ENCODE results near the gene HNRNPLL.
"Not testable (repeated sequence)": the region's sequence is repeated elsewhere in the genome, so short reads cannot be mapped to it uniquely, and the experiment has no call there.

Gene HNRNPLL

DNA sequence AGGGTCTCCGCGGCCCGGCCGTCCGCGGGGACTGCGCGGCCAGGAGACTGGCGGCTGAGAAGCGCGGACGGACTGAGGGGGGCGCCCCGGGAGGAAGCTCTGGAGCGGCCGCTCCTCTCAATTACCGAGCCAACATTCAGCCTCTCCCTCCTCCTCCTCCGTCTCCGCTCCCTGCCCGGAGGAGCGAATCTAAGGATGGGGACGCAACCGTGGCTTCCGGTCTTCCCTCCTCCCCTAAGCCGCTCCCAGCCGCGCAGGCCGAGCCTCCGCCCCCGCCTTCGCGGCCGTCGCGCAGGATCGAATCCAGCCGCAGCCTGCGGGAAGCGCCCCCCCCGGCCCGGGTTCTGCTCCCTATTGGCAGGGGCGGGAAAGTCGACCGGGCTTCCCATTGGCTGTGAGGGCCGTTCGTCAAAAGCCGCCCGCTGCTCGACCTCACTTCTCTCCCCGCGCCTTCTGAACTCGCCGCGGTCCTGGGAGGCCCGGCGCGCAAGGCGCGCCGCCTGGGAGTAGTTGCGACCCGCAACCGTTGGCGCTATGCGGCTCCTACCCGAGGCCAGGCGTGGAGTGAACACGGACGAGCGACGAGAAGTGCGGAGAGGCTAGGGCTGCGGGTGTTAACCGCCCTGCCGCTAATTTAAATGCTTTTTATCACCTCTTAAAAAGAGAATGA is at the start of gene HNRNPLL:
Gene HNRNPLL (minus strand): TSS at position 197 of the 670 bp plus-strand sequence. CDS start 302 bp downstream, outside the sequence.
- DNase-seq = peak; percentile 97

DNA sequence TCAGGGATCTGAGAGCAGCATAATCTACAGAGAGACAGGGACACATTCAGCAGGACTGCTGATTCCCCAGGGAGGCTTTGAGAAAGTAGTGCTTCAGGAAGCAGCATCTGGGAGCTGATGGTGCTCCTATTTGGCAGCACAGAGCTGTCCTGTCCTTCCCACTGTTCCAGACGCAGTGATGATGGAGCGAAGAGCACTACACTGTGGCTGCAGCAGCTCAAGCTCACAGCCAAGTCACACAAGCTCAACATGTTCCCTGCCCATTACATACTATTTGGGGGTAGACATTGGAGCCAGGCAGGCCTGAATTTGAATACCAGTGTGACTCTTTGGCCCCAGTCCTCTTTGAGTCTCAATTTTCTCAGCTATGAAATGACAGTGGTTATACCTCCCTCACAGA is 48.0 kb upstream of the HNRNPLL start:
- DNase-seq = no peak

DNA sequence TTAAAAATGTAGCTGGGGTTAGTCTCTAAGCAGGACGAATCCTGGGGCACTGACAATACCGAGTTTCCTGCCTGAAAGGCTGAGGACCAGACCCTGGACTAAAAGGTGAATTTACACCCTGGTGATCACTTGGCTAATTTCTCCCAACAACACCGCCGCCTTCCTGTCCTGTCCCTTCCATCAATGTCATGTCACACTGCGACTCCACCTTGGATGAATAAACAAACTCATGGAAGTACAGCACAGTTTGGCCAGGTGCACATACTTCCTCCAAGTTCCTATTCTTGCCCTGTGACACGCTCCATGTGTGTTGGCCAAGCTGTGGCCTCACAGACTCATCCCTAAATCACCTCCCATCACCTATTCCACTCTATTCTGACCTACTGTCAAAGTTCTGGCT is 47.3 kb upstream of the HNRNPLL start:
- DNase-seq = no peak

DNA sequence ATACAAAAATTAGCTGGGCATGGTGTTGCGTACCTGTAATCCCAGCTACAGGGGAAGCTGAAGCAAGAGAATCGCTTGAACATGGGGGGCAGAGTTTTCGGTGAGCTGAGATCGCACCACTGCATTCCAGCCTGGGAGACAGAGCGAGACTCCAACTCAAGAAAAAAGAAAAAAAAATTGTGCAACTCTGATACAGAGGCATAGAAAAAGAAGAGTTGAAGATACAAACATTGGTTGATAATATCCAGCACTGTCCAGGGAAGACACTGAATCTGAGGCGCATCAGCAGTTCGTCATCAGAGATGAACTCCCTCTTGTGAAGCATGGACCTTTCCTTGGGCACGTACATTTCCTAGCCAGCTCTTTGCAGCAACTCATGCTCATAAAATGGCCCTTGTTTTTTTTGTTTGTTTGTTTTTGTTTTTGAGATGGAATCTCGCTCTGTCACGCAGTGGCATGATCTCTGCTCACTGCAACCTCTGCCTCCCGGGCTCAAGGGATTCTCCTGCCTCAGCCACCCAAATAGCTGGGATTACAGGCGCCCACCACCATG is 46.5 kb upstream of the HNRNPLL start:
- no peak for DNase-seq

DNA sequence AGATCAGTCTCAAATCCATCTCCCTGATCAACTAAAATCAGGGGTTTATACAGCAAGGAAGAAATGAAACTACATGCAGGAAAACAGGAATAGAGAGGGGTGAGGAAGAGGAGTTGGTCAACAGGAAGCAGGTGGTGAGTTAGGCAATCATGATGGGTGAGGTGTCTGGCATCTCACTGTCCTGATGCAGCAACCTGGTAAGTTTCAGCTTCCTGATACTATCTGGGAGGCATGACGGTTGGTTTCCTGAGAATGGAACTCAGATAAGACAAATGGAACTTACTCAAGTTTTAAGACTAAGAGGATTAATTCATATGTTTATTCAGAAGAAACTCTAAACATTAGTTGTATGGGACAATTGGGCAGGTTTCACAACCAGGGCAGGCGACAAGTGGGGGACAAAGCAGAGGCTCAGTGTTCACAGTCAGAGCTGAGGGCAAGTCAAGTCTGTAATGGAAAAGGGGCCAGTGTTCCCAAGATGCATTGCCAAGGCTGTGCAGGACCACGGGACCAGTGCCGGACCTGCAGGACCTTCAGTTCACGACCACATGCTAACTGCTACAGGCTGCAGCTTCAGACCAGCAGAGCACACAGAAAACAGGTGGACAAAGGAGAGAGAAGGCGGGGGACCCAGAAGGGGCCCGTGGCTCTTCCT is 45.5 kb upstream of the HNRNPLL start:
- DNase-seq = no peak

DNA sequence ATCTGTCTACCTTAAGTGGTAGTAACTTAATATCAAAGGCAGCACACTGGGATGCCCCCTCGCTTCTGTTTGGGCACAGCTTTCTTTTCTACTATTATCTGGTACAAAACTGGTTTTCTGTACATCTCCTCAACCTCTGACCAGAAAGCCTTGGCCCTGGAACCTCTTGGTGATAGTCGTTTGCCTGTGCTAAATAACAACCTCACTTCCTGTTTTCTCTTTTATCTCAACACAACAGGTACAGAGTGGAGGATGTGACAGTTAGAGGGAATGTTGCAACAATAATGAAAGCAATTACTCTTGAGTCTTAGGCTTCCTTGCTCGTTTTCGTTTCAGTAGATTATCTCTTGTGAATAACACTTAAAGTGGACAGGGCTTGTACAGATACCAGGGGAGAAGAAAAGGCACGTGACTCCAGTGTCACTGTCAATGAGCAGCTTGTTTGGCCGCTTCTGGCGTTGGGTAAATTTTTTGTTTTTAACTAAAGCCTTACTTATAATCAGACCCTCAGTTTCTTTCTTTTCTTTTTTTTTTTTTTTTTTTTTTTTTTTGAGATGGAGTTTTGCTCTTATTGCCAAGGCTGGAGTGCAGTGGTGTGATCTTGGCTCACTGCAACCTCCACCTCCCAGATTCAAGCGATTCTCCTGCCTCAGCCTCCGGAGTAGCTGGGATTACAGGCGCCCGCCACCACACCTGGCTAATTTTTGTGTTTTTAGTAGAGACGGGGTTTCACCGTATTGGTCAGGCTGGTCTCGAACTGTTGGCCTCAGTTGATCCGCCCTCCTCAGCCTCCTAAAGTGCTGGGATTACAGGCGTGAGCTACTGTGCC is 41.2 kb upstream of the HNRNPLL start:
- not testable (repeated sequence) for DNase-seq

DNA sequence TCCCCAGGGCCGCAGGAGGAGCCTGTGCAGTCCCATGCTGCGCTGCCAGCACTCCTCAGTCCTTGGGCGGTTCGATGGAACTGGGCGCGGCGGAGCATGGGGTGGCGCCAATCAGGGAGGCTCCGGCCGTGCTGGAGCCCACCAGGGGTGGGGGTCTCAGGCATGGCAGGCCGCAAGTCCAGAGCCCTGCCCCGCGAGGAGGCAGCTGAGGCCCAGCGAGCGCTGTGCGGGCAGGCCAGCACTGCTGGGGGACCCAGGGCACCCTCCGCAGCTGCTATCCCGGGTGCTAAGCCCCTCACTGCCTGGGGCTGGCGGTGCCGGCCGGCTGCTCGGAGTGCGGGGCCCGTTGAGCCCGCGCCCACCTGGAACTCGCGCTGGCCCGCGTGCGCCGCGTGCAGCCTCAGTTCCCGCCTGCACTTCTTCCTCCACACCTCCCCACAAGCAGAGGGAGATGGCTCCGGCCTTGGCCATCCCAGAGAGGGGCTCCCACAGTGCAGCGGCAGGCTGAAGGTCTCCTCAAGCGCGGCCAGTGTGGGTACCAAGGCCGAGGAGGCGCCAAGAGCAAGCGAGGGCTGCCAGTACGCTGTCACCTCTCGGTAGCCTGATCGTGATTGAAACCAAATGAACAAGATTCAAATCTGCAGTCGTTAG is 40.4 kb upstream of the HNRNPLL start:
- no peak for DNase-seq

DNA sequence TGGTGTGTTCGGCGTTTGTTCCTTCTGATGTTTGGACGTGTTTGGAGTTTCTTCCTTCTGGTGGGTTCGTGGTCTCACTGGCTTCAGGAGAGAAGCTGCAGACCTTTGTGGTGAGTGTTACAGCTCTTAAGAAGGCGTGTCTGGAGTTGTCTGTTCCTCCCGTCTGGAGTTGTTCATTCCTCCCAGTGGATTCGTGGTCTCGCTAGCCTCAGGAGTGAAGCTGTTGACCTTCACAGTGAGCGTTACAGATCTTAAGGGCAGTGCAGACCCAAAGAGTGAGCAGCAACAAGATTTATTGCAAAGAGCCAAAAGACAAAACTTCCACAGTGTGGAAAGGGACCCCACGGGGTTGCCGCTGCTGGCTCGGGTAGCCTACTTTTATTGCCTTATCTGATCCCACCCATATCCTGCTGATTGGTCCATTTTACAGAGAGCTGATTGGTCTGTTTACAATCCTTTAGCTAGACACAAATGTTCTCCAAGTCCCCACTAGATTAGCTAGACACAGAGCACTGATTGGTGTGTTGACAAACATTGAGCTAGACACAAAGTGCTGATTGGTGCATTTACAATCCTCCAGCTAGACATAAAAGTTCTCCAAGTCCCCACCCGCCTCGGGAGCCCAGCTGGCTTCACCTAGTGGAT is 39.8 kb upstream of the HNRNPLL start:
- not testable (repeated sequence) for DNase-seq

DNA sequence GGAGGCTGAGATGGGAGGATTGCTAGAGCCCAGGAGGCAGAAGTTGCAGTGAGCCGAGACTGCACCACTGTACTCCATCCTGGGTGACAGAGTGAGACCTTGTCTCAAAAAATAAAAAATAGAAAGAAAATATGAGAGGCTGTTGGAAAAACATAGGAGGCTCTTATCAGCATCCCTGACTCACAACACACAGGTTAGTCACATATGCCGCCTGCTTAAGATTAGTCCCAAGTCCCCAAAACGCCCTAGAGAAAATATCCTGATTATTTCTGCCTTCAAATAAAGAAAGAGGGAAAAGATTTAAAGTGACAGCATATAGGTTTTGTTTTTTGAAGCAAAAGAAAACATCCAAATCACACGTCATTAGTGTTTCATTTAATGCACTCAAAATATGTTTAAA is 33.3 kb upstream of the HNRNPLL start:
- DNase-seq = no peak

DNA sequence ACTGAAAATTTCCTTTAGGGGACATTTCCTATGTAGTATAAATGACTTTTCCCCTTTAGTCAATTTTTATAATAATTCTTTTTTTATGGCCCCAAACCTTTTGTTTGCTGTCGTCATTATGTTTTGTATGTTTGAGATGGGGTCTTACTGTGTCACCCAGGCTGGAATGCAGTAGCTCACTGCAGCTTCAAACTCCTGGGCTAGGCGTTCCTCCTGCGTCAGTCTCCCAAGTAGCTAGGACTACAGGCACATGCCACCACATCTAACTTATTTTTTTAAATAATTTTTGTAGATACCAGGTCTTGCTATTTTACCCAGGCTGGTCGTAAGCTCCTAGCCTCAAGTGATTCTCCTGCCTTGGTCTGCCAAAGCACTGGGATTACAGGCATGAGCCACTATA is 32.4 kb upstream of the HNRNPLL start:
- no peak for DNase-seq

DNA sequence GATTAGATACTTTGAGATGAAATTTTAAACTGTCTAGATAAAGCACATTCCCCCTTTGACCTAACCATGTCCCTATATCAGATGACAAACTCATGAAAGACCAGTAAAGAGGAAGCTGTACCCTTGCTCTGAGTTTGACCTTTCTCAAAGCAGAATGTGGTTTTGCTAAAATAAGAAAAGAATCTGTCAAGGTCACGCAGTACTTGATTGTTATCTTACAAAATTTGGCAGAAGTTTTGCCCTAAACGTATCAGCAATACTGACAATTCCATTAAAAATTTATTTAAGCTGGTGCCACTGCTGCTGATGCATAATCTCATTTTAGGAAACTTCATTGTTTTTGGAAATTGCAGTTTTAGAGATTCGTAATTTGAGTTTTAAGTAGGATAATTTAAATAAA is 32.0 kb upstream of the HNRNPLL start:
- no peak for DNase-seq

DNA sequence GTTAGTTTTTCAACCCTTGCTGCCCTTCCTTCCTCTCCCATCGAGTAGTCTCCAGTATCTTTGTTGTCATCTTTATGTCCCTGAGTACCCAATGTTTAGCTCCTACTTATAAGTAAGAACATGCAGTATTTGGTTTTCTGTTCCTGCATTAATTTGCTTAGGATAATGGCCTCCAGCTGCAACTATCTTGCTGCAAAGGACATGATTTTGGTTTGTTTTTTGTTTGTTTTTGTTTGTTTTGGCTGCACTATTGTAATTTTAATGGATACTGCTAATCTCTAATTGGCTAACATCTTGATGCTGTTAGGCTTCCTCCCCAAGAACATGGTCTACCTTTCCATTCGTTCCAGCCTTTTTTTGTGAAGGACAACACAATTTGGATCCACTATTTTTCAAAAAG is 31.2 kb upstream of the HNRNPLL start:
- DNase-seq = no peak

DNA sequence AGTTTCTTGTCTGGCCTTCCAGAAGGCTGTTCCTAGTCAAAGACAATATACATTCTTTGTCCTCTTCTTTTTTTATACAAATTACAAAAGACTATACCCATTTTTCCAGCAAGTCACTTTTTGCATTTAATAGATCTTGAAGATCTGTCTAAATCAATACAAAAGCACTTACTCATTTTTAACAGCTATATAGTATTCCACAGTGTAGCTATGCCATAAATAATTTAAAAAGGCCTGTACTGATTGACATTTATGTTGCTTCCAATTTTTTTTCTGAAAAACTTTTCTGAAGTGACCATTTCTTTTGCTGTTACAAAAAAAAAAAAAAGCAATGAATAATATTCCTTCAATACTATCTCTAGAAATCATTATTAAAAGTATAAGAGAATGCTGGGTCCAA is 30.3 kb upstream of the HNRNPLL start:
- no peak for DNase-seq

DNA sequence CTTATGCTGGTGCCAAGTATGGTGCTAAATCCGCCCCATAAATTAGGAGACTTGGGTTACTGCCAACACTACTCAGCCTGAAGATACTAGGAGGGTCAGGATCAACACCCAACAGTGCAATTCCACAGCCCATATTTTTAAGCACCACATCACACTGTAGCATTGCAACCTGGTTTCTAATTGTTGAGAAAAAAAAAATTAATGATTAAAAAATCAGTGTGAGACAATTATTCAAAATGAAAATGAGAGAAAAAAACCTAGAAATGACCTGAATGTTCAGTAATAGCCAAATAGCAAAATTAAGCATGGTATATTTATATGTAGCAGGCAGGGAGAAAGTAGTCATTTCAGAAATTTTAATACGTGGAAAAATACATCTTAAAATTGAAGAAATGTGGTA is 29.2 kb upstream of the HNRNPLL start:
- DNase-seq = no peak

DNA sequence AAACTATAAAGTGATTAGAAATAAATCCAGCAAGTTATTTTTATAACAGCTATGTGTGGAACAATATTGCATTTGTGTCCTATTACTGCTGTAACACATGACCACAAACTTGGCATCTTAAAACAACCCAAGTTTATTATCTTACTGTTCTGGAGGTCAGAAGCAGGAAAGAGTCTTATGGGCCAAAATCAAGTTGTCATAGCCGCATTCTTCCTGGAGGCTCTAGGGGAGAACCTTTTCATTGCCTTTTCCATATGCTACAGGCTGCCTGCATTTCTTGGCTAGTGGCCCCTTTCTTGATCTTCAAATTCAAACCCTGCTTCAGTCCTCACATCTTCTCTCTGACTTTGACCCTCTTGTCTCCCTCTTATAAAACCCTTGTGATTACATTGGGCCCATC is 27.0 kb upstream of the HNRNPLL start:
- no peak for DNase-seq

DNA sequence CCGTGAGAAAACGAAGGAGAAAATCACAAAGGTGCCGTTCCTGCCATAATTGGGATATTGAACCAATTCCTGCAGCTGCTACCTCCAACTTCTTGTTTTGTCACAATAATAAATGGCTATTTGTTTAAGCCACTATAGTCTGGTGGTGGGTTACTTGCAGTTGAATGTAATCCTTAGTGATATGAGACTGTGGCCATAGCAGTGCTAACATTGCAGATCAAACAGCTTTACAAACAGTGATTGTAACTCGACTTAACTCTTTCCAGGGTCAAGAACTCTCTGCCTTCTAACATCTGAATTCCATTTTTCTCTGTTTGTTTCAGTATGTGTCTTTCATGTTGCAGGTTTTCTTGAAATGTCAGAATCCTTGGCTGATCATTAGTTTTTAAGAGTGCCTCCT is 24.7 kb upstream of the HNRNPLL start:
- no peak for DNase-seq

DNA sequence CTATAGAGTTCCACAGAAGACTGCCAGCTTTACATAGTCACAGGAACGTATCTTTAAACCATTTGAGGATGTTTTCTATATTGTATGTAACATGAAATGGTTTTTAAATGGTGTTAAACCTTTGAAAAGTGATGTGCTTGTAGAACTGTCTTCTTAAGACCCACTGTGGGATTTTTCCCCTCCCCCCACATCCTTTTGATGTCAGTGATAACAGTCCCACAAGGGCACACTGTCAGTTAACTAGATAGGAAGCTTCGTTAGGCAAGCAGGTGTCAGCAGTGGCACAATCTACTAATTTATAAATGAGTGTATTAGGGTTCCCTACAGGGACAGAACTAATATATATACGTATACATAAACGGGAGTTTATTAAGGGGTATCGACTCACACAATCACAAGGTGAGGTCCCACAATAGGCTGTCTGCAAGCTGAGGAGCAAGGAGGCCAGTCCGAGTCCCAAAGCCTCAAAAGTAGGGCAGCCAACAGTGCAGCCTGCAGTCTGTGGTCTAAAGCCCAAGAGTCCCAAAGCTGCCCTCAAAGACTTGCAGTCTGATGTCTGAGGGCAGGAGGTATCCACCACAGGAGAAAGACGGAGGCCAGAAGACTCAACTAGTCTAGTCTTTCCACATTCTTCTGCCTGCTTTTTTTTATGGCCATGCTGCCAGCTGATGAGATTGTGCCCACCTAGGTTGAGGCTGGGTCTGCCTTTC is 23.8 kb upstream of the HNRNPLL start:
- DNase-seq = no peak

DNA sequence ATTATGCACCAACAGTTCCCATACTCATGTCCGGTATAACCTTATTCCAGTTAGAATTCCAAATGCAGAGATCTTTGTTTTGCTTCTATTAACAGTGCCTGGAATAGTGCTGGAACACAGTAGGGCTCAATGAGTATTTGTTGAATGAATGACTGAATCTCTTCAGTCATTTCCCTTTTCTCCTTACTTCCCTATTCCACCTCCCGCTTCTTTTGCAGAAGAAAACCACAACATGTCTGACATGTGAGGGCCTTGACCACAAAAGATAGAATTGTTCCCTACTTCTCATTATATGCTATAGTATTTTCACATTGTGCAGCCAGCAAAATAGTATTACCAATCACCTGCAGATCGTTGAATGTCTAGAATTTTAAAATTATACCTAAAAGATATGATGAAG is 19.5 kb upstream of the HNRNPLL start:
- DNase-seq = no peak

DNA sequence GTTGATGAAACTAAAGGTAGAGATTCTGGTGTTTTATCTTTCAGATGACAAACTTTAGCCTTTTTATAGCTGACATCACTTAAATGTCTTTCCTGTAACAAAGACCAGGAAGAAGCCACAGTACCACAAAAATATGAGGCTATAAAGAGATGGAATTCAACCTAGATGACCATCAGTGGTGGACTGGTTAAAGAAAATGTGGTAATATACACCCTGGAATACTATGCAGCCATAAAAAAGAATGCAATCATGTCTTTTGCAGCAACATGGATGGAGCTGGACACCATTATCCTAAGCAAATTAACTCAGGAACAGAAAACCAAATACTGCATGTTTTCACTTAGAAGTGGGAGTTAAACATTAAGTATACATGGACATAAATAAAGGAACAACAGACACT is 18.3 kb upstream of the HNRNPLL start:
- DNase-seq = no peak

DNA sequence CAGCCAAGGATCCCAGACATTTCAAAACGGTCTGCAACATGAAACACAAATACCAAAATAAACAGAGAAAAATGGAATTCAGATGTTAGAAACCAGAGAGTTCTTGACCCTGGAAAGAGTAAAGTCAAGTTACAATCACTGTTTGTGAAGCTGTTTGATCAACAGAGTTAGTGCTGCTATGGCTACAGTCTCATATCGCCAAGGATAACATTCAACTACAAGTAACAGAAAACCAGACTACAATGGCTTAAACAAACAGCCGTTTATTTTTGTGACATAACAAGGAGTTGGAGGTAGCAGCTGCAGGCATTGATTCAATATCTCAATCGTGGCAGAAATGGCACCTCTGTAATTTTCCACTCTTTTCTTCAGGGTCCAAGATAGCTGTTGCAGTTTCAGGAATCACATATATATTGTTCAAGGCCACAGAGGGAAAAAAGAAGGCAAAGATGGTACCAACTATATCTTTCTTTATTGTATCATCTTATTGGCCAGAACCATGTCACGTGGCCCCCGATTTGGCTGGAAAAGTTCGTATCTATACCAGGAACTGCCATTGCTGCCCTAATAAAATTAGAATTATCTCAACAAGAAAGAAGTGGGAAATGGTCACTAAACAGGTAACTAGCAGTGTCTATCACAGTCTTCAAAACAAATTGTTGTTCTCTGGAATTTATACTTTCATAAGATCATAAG is 17.7 kb upstream of the HNRNPLL start:
- DNase-seq = no peak

DNA sequence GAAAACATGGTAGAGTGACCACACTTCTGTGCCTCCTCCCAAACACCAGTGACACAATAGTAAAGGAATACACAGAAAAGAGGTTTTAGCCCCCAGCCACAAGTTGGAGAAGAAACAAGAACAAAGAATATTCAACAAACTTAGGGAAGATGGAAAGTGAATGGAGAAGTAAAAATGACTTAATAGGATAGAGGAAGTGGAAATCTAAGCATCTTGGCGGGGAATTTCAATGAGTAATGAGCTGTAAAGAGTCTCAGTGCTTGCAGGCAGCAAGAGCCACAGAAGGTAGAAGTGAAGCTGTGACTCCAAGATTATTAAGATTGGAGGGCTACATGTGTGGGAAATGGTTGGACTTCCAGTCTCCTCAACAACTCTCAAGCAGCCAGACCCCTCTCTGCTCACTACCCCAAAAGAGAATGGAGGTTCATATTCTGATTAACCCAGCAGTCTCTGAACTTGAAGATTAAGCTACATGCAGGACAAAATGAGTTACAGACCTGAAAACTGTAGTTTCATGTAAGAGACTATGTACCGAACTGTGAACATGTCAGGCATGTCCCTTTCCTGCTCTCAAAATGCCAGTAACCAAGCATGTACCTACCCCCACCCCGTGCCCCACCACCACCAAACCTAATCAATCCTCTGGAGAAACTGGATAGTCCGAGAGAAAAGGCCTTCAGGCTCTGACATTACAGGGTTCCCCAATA is 16.9 kb upstream of the HNRNPLL start:
- no peak for DNase-seq
